Stimulated activated CD4-positive, alpha-beta T cell treated with anti-CD3 and anti-CD28 coated beads, Interleukin-1b, Interleukin-23, amount 100 ng/mL, for 1 hour (primary cell): ENCODE measurements around the gene HRC.
"Not testable (repeated sequence)": the region's sequence is repeated elsewhere in the genome, so short reads cannot be mapped to it uniquely, and the experiment has no call there.

Experiments used
- DNase-seq, 2 donors: peaks; one replicate each; pipeline ENCODE4 v3.0.0-alpha.2; 2020; ENCODE audit warnings: low read depth in 2 of 2

The HRC gene

DNA sequence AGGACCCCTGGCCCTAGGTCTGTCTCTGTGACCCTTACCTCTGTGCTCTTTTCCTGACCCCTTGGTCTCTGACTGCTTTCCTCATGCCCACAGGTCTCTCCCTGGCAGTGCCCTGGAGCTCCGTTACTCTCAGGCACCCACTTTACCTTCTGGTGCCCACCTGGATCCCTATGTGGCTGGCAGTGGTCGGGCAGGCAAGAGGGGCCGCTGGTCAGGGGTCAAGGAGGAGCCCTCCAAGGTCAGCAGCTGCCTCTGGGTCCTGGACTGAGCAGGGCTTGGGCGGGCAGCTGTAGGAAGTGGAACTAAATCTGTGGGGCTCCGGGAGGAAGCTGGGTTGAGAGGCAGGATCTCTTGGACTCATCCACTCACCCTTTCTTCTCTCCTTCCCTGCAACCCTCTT is 19.5 kb downstream of the HRC start:
- no peak for DNase-seq

DNA sequence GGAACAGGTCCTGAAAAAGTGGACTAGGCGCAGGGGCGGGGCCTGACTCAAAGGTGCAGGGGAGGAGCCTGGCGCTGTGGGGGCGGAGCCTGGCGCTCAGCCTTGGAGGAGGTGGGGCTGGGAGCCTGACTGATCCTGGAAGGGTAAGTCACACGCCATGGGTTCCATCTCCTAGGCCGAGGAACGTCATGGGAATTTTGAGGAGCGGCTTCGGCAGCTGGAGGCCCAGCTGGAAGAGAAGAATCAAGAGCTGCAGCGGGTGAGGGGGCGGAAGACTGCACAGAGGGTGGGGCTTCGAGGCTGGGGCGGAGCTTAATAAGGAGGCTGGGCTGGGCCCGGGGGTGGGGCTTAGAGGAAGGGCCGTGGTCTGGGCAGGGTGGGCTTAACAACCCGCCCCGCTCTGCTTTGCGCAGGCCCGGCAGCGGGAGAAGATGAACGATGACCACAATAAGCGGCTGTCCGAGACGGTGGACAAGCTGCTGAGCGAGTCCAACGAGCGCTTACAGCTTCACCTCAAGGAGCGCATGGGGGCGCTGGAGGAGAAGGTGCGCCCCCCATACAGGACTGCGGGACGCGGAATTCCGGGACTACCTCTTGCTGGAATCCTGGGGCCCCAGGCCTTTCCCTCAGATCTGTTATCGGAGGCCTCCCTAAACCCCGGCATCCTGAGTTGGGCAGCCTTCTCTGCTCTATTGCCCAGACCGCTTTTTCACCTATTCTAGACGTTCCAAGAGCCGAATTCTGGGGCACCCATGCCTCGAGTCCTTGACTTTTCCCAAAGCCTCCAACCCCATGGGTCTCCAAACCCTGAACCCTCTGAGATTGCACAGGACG is 21.4 kb downstream of the HRC start:
- DNase-seq, result peak in 1 of 2 donors; percentile 43

DNA sequence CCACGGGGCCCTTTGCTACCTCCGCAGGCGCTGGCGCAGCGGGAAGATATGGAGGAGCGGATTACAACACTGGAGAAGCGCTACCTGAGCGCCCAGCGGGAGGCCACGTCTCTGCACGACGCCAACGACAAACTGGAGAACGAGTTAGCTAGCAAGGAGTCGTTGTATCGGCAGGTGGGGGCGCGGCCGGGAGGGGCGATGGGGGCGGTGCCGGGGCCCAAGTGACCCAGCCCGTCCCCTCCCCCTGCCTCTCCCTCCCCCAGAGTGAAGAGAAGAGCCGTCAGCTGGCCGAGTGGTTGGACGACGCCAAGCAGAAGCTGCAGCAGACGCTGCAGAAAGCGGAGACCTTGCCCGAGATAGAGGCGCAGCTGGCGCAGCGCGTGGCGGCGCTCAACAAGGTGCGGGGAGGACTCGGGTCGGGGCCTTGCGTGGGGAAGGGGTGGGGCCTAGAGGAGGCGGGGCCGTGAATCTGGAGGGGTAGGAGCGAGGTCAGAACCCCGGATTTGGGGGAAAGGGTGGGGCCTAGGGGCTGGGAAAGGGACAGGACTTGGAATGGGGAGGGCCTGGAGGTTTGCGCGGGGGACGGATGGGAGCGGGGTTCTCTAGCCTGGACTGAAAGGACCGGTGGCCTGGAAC is 22.1 kb downstream of the HRC start:
- DNase-seq, result no peak

DNA sequence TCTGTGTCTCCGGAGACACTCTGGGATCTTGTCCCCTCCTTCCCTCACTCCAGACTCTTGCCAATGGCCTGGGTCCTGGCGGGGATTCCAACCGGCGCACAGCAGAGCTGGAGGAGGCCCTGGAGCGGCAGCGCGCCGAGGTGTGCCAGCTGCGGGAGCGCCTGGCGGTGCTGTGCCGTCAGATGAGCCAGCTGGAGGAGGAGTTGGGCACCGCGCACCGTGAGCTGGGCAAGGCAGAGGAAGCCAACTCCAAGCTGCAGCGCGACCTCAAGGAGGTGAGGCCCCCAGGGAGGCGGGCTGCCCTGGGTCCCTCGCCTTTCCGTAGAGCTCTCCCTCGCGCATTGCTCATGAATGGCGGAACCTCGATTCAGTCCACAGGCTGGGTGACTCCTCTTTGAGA is 24.9 kb downstream of the HRC start:
- DNase-seq, result no peak

- no peak for DNase-seq
These were observed 26.0 kb downstream of the HRC start for GRCh38 chr19:49129238-49129583.

DNA sequence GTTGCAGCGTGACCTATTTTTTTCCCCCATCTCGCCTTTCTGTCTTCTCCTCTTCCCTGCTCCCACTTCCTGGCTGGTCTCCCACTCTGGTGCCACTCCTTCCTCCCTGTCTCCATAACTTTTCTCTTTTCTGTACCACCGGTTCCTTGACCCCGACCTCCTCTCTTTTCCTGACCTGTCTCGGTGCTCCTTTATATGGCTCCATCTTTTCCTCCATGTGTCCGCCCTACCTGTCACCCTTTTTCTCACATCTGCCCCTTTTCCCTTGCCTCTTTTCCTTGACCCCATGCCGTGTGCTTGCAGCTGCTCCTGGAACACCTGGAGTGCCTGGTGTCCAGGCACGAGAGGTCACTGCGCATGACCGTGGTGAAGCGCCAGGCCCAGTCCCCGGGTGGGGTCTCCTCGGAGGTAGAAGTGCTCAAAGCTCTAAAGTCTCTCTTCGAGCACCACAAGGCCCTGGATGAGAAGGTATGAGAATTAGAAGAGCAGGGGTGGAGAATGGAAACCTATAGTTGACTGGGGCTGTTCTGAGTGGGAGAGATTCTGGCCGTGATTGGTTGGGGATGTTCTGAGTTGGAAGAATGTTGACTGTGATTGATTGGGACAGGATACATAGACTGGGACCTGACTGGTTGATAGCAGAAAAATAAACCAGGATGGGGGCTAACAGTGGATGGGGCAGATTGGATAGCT is 26.5 kb downstream of the HRC start:
- DNase-seq, result no peak

GRCh38 chr19:49127674-49128544 is 27.3 kb downstream of the HRC start:
- DNase-seq, result peak; percentile 89 to 92

DNA sequence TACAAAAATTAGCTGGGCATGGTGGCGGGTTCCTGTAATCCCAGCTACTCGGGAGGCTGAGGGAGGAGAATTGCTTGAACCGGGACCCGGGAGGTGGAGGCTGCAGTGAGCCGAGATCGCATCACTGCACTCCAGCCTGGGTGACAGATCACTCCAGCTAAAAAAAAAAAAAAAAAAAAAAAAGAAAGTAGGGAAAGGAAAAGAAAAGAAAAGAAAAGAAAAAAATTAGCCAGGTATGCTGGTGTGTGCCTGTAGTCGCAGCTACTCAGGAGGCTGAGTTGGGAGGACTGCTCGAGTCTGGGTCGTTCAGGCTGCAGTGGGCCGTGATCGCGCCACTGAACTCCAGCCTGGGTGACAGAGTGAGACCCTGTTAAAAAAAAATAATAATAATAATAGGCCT is 28.0 kb downstream of the HRC start:
- not testable (repeated sequence) for DNase-seq

GRCh38 chr19:49126575-49126974 is 28.6 kb downstream of the HRC start:
- DNase-seq, result no peak

DNA sequence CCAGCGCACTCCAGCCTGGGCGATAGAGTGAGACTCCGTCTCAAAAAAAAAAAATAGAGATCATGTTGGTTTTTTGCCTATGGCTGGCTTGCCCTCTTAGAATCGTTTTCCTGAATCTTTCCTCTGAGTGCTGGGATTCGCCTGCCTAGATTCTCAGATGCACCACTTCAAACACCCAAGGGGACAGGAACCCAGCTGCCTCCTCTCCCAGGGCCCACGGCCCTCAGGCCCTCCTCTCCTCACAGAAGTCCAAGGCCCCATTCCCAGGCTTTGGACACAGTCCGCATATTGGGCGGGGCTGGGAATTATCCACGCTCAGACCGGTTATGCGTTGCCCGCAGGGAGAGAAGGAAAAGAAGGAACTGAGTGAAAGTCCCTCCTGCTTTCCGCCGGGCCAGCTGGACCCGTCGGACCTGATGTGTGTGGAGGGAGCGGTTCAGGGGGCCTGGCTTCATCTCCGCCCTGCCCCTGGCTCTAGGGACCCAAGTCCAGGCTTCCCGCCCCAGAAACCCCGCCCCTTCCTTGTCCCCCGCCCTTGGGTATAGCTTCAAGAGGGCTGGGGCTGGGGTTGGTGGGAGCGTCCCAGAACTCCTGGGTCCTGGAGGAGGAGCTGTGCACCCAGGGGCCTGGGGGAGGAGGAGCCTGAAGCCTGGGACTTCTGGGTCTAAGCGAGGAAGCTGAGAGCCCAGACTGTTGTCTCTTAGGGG is 30.0 kb downstream of the HRC start:
- no peak for DNase-seq

DNA sequence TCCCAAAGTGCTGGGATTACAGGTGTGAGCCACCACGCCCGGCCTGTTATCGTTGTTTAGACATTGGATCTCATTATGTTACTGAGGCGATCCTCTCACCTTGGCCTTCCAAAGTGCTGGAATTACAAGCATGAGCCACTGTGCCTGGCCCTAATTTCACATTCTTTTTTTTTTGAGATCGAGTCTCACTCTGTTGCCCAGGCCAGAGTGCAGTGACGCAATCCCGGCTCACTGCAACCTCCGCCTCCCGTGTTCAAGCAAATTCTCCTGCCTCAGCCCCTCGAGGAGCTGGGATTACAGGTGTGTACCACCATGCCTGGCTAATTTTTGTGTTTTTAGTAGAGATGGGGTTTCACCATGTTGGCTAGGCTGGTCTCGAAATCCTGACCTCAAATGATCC is 31.9 kb downstream of the HRC start:
- DNase-seq, result not testable (repeated sequence)

GRCh38 chr19:49121841-49122240 is 33.4 kb downstream of the HRC start:
- not testable (repeated sequence) for DNase-seq

DNA sequence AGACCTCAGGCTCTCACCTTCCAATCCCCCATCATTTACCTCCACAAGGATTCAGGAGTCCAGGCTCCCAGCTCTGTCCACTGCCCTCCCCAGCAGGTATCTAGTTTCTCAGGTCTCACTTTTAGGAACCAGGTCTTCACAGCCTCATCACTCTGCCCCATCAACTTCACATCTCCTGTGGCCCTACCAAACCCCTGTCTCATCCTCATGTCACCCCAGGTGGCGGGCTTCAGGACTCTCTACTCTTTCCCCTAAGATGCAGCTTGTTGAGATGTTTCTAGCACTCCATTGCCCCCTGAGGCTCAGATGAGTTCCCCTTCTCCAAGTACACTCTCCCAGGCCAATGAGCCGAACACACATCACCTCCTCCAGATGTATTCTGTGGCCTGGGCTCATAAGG is 34.3 kb downstream of the HRC start:
- no peak for DNase-seq

DNA sequence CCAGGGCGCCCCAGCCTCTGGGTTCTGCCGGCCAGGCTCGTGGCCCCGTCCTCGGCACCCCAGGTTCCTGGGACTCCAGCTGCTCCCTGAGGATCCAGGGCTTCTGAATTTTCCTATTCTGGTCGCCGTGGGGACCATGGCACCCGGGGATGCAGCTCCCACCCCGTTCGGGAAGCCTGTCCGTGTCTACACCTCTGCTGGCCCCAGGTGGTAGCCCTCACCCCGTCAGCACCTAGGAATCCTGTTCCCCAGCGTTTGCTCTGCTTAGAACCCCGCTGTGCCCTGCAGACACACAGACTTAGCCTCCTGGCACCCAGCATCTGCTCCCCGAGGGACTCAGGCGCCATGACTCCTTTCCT is 34.9 kb downstream of the HRC start:
- no peak for DNase-seq

GRCh38 chr19:49119411-49120324 is 35.5 kb downstream of the HRC start, which contains the start of gene PPFIA3:
PPFIA3 (plus strand) TSS chr19:49119544; CDS start chr19:49127874, 8,330 bp downstream.
- DNase-seq, result no peak

GRCh38 chr19:49118565-49119410 is 36.4 kb downstream of the HRC start, which contains the start of gene C19orf73:
C19orf73 (minus strand) TSS chr19:49119143; CDS start chr19:49119022, 121 bp downstream.
- DNase-seq, result peak; percentile 87 to 93

DNA sequence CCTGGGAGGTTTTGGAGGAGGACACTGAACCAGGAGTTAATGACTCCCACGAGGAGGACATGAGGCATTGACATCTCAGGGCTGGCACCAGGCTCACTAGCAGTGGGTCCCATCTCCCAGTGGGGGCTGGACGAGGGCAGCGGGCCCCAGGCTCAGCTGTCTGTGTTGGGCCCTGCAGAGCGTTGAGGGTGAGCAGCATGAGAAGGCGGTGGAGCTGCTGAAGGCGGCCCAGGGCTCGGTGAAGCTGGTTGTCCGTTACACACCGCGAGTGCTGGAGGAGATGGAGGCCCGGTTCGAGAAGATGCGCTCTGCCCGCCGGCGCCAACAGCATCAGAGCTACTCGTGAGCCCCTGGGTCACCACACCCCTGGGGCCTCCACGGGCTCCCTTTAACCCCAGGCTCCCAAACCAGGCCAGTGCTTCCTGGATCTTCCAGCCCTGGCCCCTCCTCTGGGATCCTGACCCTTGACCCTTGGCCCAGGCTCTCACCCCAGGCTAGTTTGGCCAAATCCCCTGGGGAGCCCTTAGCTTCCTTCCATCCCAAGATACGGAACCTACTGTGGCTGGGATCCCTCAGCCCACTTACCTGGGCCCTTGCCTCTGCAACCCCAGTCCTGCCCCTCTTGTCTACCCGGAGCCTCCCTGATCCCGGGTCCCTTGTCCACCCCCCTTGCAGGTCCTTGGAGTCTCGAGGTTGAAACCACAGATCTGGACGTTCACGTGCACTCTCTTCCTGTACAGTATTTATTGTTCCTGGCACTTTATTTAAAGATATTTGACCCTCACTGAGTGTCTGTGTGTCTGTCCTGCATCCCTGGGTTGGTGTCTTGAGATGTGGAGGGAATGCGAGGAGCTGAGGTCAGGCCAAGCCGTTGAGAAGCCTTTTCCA is 37.3 kb downstream of the HRC start:
- no peak for DNase-seq

DNA sequence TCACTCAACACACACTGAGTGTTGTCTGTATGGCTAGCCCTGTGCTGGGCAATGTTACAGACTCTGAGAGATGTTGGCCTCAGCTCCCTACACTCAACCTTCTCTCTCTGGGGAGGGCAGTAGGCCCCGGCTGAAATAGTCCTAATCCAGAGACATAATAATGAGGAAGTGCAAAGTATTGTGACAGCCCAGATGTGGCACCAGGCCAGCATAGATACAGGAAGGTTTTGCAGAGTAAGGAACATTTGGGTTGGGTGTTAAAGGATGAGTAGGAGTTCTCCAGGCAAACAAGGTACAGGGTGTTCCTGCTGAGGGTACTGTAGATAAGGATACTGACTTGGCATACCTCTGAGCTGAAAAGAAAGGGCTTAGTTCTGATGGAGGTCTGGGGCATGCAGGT is 38.7 kb downstream of the HRC start:
- no peak for DNase-seq
